Suprapubic skin (tissue), 3 donors: ENCODE measurements around the gene SLC66A2.
"Not testable (repeated sequence)": the region's sequence is repeated elsewhere in the genome, so short reads cannot be mapped to it uniquely, and the experiment has no call there.

Experiments
- CTCF ChIP-seq, 2 donors: fragments of 200-600 bp in 1 of 2; fragments of 450-650 bp in 1 of 2; sonication (generic) in 1 of 2; IDR thresholded peaks; one replicate each; pipeline ENCODE4 v1.5.1; 2016 to 2019; ENCODE audit warnings: antibody characterized with exemption in 2 of 2, mild to moderate bottlenecking in 1 of 2, moderate library complexity in 1 of 2
- EP300 ChIP-seq: sonication (generic); formaldehyde crosslinking; IDR thresholded peaks from one replicate; pipeline ENCODE4 v1.6.1; 2017; ENCODE audit warnings: antibody characterized with exemption
- POLR2A ChIP-seq, 2 donors: fragments of 450-650 bp; IDR thresholded peaks; one replicate each; pipeline ENCODE4 v1.6.1; 2017; ENCODE audit warnings: antibody characterized with exemption in 2 of 2, mild to moderate bottlenecking in 2 of 2, moderate library complexity in 2 of 2

- not testable (repeated sequence) for TF ChIP-seq CTCF (IDR thresholded peaks at IDR 0.05); POLR2A (IDR thresholded peaks at IDR 0.05); EP300
These were observed 8.8 kb upstream of the SLC66A2 start for GRCh38 chr18:79960161-79960801.
